Spleen (tissue), 11 donors: ENCODE results near the gene DPM2. TPM values are rescaled to one million over a fixed set of nuclear protein-coding genes. Genes with fewer than 3 reads are reported as not detected.

Source experiments
- DNase-seq: peaks from one replicate; pipeline ENCODE4 v3.0.0-alpha.2; 2020
- H3K27ac ChIP-seq, 8 donors: fragments of 200-600 bp; sonication (generic) in 7 of 8; 1 replicate in 4 of 8; 2 replicates in 4 of 8; pipeline versions ENCODE4 v1.5.0 to v1.8.0; 2016 to 2021; ENCODE audit warnings: inconsistent platforms in 4 of 8, mild to moderate bottlenecking in 4 of 8, moderate library complexity in 1 of 8
- H3K27me3 ChIP-seq, 7 donors: fragments of 200-600 bp; sonication (generic) in 6 of 7; replicated peaks in 1 of 7; 1 replicate in 4 of 7; 2 replicates in 3 of 7; pipeline versions ENCODE4 v1.5.0 to v1.8.0; 2016 to 2021; ENCODE audit warnings: inconsistent platforms in 3 of 7, mild to moderate bottlenecking in 1 of 7
- H3K36me3 ChIP-seq, 6 donors: fragments of 200-600 bp; sonication (generic) in 5 of 6; 1 replicate in 4 of 6; 2 replicates in 2 of 6; pipeline versions ENCODE4 v1.5.0 to v1.8.0; 2016 to 2021; ENCODE audit warnings: inconsistent platforms in 2 of 6
- H3K4me1 ChIP-seq, 6 donors: fragments of 200-600 bp; sonication (generic) in 5 of 6; 1 replicate in 3 of 6; 2 replicates in 3 of 6; pipeline versions ENCODE4 v1.5.0 to v1.8.0; 2016 to 2021; ENCODE audit warnings: inconsistent platforms in 3 of 6
- H3K4me3 ChIP-seq, 8 donors: fragments of 200-600 bp; sonication (generic) in 7 of 8; 1 replicate in 4 of 8; 2 replicates in 4 of 8; pipeline versions ENCODE4 v1.5.0 to v1.8.0; 2016 to 2021; ENCODE audit warnings: inconsistent platforms in 4 of 8, mild to moderate bottlenecking in 4 of 8, moderate library complexity in 2 of 8
- H3K9me3 ChIP-seq, 8 donors: fragments of 200-600 bp; sonication (generic) in 7 of 8; 1 replicate in 4 of 8; 2 replicates in 4 of 8; pipeline versions ENCODE4 v1.5.0 to v1.8.0; 2016 to 2021; ENCODE audit warnings: inconsistent platforms in 4 of 8
- POLR2A ChIP-seq, 3 donors: fragments of 450-650 bp; IDR thresholded peaks; one replicate each; pipeline ENCODE4 v1.5.1; 2017; ENCODE audit warnings: antibody characterized with exemption in 3 of 3, mild to moderate bottlenecking in 1 of 3
- POLR2AphosphoS5 ChIP-seq, 3 donors: sonication (generic); formaldehyde crosslinking; IDR thresholded peaks; one replicate each; pipeline ENCODE4 v1.5.1; 2017; ENCODE audit warnings: antibody characterized with exemption in 3 of 3
- WGBS, 5 donors: extraction: QIAGEN DNeasy Blood & Tissue Kit in 3 of 5; methylation state at CpG; one replicate each; pipeline versions ENCODE4 v1.1.5 to v1.1.7; 2013 to 2018; 5-methylcytosine and 5-hydroxymethylcytosine counted together
- intact Hi-C: fragments of 100-400 bp; cut with DNase I; formaldehyde crosslinking; loops from one replicate; pipeline ENCODE4 v1.15.0; 2023; ENCODE audit warnings: low total_unique reads
- polyA plus RNA-seq, 3 donors: library from polyadenylated mRNA; stranded (reverse); fragments of 200-250 nt; gene quantifications; one replicate each; pipeline ENCODE4 v1.2.1, GENCODE V29; 2013
- total RNA-seq, 7 donors: library from RNA; depleted of rRNA in 3 of 7; stranded (reverse); fragments of >200 nt in 3 of 7; fragmentation: NEBNext Ultra II Directional in 4 of 7; extraction: Animal tissue kit (Norgen Biotek cat#: 25700) in 4 of 7; gene quantifications; one replicate each; pipeline versions ENCODE4 v1.1.0 to v1.2.1, GENCODE V29; 2016 to 2021
- TF ChIP-seq, protein P1 (sequence below), 11 experiments: fragments of 200-600 bp in 7 of 11; fragments of 450-650 bp in 4 of 11; sonication (generic) in 4 of 11; IDR thresholded peaks in 8 of 11; conservative IDR thresholded peaks in 3 of 11; 1 replicate in 7 of 11; 2 replicates in 4 of 11; pipeline versions ENCODE4 v1.4.0 to v1.8.0; 2016 to 2021; ENCODE audit warnings: antibody characterized with exemption in 11 of 11, inconsistent platforms in 4 of 11, mild to moderate bottlenecking in 1 of 11
- donor health status: healthy with polysubstance abuse.
- donor health status: DM: no; HTN: no; CAD: no; lungs with moderate emphysema.
- donor health status: DM: no; HTN: no; CAD: no.
- donor health status: Bipolar disorder and iron deficiency.
- donor health status: healthy.
- donor health status: DM: no; HTN: no; CAD: no.
- donor health status: DM: yes; HTN: yes; CAD: no.

The DPM2 gene
- total and polyA plus RNA-seq, 10 donors: 19.5 to 33.8 (median 25.4) TPM

DNA sequence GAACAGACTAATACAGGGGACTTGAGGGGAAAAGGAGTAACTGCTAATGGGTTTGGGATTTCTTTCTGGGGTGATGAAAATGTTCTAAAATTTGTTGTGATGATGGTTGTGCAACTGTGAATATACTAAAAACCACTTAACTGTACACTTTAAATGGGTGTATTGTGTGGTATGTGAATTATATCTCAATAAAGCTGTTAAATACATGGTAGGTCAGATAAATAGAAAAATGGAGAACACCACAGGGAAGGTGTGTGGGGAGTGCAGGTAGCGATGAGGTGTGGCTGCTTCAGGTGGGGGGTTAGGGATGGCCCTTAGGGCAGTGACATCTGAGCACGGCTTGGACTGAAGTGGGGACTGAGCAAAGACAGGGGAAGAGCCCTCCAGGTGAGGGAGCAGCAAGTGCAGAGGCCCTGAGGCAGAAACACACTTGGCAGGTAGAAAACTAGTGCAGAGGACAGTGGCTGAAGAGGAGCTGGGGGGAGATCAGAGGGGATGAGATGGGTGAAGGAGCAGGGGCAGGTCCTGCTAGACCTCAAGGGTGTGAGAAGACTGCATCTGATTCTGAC is 22.3 kb upstream of the DPM2 start:
- WGBS, 5 donors: 86 to 99% (median 94%) methylated on average over 2 of the region's 2 CpGs
- no peak overlapping the region for H3K4me3 ChIP-seq
- no peaks in the 10 kb centered on the region for H3K27me3 ChIP-seq
- peaks cover 21 to 100% (median 76%) of the 10 kb centered on the region in 6 donors for H3K4me1 ChIP-seq
- no peak for DNase-seq
- no peak for TF ChIP-seq POLR2A (IDR thresholded peaks at IDR 0.05)
- TF ChIP-seq, protein P1, sequence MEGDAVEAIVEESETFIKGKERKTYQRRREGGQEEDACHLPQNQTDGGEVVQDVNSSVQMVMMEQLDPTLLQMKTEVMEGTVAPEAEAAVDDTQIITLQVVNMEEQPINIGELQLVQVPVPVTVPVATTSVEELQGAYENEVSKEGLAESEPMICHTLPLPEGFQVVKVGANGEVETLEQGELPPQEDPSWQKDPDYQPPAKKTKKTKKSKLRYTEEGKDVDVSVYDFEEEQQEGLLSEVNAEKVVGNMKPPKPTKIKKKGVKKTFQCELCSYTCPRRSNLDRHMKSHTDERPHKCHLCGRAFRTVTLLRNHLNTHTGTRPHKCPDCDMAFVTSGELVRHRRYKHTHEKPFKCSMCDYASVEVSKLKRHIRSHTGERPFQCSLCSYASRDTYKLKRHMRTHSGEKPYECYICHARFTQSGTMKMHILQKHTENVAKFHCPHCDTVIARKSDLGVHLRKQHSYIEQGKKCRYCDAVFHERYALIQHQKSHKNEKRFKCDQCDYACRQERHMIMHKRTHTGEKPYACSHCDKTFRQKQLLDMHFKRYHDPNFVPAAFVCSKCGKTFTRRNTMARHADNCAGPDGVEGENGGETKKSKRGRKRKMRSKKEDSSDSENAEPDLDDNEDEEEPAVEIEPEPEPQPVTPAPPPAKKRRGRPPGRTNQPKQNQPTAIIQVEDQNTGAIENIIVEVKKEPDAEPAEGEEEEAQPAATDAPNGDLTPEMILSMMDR (IDR thresholded peaks at IDR 0.05 in 8 of 11, conservative IDR thresholded peaks at IDR 0.05 in 3 of 11): no peak
- no peak for TF ChIP-seq POLR2AphosphoS5 (IDR thresholded peaks at IDR 0.05)
- peak overlapping the region in 5 of 8 donors; percentile 4 to 66 (median 41) for H3K27ac ChIP-seq
- H3K36me3 ChIP-seq: peaks cover 0 to 17% (median 0%) of the 10 kb centered on the region in 6 donors
- intact Hi-C loops: no loop called here
- H3K9me3 ChIP-seq: no peaks in the 10 kb centered on the region

DNA sequence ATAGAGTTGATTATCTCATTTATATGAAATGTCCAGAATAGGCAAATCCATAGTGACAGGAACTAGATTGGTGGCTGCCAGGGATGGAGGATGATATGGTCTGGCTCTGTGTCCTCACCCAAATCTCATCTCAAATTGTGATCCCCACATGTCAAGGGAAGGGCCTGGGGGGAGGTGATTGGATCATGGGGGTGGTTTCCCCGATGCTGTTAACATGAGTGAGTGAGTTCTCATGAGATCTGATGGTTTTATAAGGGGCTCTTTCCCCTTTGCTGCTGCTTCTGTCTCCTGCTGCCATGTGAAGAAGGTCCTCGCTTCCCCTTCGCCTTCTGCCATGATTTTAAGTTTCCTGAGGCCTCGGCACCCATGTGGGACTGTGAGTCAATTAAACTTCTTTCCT is 21.7 kb upstream of the DPM2 start:
- H3K9me3 ChIP-seq: no peaks in the 10 kb centered on the region
- TF ChIP-seq, protein P1 (IDR thresholded peaks at IDR 0.05 in 8 of 11, conservative IDR thresholded peaks at IDR 0.05 in 3 of 11): no peak
- TF ChIP-seq POLR2A (IDR thresholded peaks at IDR 0.05) (no peak), POLR2AphosphoS5 (IDR thresholded peaks at IDR 0.05) (no peak)
- intact Hi-C loops: no loop called here
- DNase-seq: no peak
- no peaks in the 10 kb centered on the region for H3K27me3 ChIP-seq
- H3K27ac ChIP-seq: peak overlapping the region in 2 of 8 donors; percentile 4 to 66
- WGBS, 5 donors: 85 to 97% (median 93%) methylated on average over 4 of the region's 4 CpGs
- peaks cover 20 to 100% (median 77%) of the 10 kb centered on the region in 6 donors for H3K4me1 ChIP-seq
- peaks cover 0 to 17% (median 0%) of the 10 kb centered on the region in 6 donors for H3K36me3 ChIP-seq
- no peak overlapping the region for H3K4me3 ChIP-seq

DNA sequence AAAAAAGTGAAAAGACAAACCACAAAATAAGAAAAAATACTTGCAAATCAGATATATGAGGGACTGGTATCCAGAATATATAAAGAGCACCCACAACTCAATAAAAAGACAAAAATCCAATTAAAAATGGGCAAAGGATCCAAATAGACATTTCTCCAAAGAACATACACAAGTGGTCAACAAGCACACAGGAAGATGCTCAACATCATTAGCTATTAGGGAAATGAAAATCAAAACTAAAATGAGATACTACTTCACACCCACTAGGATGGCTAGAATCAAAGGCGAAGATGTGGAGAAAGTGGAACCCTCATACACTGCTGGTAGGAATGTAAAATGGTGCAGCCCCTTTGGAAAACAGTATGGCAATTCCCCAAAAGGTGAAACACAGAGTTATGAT is 21.1 kb upstream of the DPM2 start:
- Histone ChIP-seq H3K27ac (peak overlapping the region in 1 of 8 donors; percentile 66), H3K9me3 (no peaks in the 10 kb centered on the region), H3K36me3 (peaks cover 0 to 17% (median 0%) of the 10 kb centered on the region in 6 donors), H3K4me1 (peaks cover 20 to 100% (median 75%) of the 10 kb centered on the region in 6 donors), H3K4me3 (no peak overlapping the region), H3K27me3 (no peaks in the 10 kb centered on the region)
- intact Hi-C loops: no loop called here
- WGBS, 5 donors: 80 to 94% (median 89%) methylated on average over 1 of the region's 1 CpG
- no peak for DNase-seq
- TF ChIP-seq POLR2A (IDR thresholded peaks at IDR 0.05) (no peak), POLR2AphosphoS5 (IDR thresholded peaks at IDR 0.05) (no peak)
- TF ChIP-seq, protein P1 (IDR thresholded peaks at IDR 0.05 in 8 of 11, conservative IDR thresholded peaks at IDR 0.05 in 3 of 11): no peak

DNA sequence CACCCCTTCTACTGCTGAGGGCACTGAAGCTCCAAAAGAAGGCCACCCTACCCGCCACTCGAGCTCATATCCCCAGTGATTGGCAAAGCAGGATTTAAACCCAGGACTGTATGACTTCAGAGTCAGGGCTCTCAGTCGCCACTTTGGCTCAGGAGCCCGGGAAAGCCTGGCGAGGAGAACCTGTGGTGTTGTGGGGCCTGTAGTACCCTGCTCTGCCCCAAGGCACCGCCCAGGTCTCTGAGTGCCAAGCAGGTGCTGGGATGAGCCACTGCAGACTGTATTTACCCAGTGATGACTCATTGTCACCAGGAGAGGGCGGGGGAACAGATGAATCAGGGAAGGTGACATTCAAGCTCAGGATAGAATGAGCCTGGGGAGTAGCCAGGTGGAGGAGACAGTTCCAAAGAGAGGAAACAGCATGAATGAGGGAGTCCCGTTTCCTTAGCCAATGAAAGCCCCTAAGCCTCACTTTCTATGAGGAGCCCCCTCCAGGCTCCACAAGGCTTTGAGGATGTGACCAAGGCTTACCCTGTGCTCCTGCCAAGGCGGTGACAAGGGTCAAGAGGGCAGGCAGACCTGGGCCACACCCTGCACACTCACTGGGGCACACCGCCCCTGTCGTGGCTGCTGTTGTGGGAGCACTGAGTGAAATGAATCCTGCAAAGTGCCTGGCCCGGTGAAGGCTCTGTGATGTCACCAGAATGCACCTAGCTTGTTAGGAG is 17.8 kb upstream of the DPM2 start:
- TF ChIP-seq, protein P1 (IDR thresholded peaks at IDR 0.05 in 8 of 11, conservative IDR thresholded peaks at IDR 0.05 in 3 of 11): peak in 9 of 11 experiments; percentile 32 to 65 (median 57)
- TF ChIP-seq POLR2A (IDR thresholded peaks at IDR 0.05) (no peak), POLR2AphosphoS5 (IDR thresholded peaks at IDR 0.05) (peak in 1 of 3 donors; percentile 5)
- peaks cover 0 to 30% (median 0%) of the 10 kb centered on the region in 6 donors for H3K36me3 ChIP-seq
- H3K9me3 ChIP-seq: no peaks in the 10 kb centered on the region
- intact Hi-C loops: no loop called here
- H3K4me3 ChIP-seq: no peak overlapping the region
- peaks cover 21 to 100% (median 65%) of the 10 kb centered on the region in 6 donors for H3K4me1 ChIP-seq
- 60 to 65% (median 62%) methylated on average over 10 to 12 of the region's 12 CpGs for WGBS, 5 donors
- peak overlapping the region in 5 of 8 donors; percentile 21 to 51 (median 38) for H3K27ac ChIP-seq
- no peaks in the 10 kb centered on the region for H3K27me3 ChIP-seq
- no peak for DNase-seq
